ENCODE results near the gene PLLP.

DNA sequence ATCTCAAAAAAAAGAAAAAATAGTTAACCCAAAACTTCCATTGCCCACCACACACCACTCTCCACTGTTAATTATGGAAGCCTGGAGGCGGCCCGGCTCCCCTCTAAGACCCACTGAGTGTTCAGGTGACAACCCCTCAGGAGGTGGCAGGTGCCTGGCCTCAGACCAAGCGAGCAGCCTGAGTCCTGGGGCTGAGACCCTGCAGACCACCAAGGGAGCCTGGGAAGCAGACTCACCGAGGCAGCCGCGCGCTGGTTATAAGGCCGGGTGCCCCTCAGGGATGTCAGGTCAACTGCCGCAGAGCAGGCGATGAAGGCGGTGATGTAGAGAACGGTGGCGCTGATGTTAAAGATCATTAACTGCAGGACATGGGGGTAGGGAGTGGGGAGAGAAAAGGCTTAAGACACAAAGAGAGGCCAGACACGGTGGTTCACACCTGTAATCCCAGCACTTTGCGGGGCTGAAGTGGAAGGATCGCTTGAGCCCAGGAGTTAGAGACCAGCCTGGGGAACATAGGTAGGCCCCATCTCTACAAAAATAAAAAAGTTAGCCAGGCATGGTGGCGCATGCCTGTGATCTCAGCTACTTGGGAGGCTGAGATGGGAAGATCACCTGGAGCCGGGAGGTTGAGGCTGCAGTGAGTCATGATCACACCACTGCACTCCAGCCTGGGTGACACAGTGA is 26.1 kb downstream of the PLLP start:
- TF ChIP-seq, protein P1, sequence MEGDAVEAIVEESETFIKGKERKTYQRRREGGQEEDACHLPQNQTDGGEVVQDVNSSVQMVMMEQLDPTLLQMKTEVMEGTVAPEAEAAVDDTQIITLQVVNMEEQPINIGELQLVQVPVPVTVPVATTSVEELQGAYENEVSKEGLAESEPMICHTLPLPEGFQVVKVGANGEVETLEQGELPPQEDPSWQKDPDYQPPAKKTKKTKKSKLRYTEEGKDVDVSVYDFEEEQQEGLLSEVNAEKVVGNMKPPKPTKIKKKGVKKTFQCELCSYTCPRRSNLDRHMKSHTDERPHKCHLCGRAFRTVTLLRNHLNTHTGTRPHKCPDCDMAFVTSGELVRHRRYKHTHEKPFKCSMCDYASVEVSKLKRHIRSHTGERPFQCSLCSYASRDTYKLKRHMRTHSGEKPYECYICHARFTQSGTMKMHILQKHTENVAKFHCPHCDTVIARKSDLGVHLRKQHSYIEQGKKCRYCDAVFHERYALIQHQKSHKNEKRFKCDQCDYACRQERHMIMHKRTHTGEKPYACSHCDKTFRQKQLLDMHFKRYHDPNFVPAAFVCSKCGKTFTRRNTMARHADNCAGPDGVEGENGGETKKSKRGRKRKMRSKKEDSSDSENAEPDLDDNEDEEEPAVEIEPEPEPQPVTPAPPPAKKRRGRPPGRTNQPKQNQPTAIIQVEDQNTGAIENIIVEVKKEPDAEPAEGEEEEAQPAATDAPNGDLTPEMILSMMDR (IDR thresholded peaks at IDR 0.05; ENCODE audit: borderline replicate concordance, extremely low read depth, low read length, poor library complexity, severe bottlenecking), result no peak
- no peak for TF ChIP-seq EZH2 (IDR thresholded peaks at IDR 0.05; ENCODE audit: borderline replicate concordance, low read depth, low read length, severe bottlenecking)
